Dendritic cell treated with granulocyte-macrophage colony-stimulating factor and Interleukin-4, amounts not matched to agents 40 ng/mL and 50 ng/mL, for 4 days (primary cell): Measurements from ENCODE around the gene FXYD6.

Experiments
- H3K27ac Mint-ChIP-seq: one replicate; pipeline ENCODE4 v1.8.0; 2022; ENCODE audit warnings: mild to moderate bottlenecking, mixed read lengths
- H3K27me3 Mint-ChIP-seq: one replicate; pipeline ENCODE4 v1.8.0; 2022; ENCODE audit warnings: mild to moderate bottlenecking, mixed read lengths
- H3K36me3 Mint-ChIP-seq: one replicate; pipeline ENCODE4 v1.8.0; 2022; ENCODE audit warnings: low read depth, mixed read lengths
- H3K4me1 Mint-ChIP-seq: one replicate; pipeline ENCODE4 v1.8.0; 2022; ENCODE audit warnings: low read depth, mixed read lengths
- H3K4me3 Mint-ChIP-seq: one replicate; pipeline ENCODE4 v1.8.0; 2022; ENCODE audit warnings: mild to moderate bottlenecking, moderate library complexity, mixed read lengths
- H3K9me3 Mint-ChIP-seq: one replicate; pipeline ENCODE4 v1.8.0; 2022; ENCODE audit warnings: mixed read lengths
- intact Hi-C: fragments of 100-400 bp; cut with micrococcal nuclease; formaldehyde crosslinking; loops from one replicate; pipeline ENCODE4 v1.15.0; 2022

FXYD6 gene

GRCh38 chr11:117825538-117826189 lies 50.8 kb downstream of the FXYD6 start:
- H3K4me3 Mint-ChIP-seq, result no peak overlapping the region
- no peaks in the 10 kb centered on the region for H3K36me3 Mint-ChIP-seq
- no peaks in the 10 kb centered on the region for H3K9me3 Mint-ChIP-seq
- peaks cover 9% of the 10 kb centered on the region for H3K27me3 Mint-ChIP-seq
- H3K4me1 Mint-ChIP-seq, result peaks cover 73% of the 10 kb centered on the region
- intact Hi-C loops, result loop anchor here (10.0 kb wide), 1 partner anchor 319 kb away; no protein-coding TSS in a partner anchor
- H3K27ac Mint-ChIP-seq, result peak overlapping the region; percentile 76

- no peaks in the 10 kb centered on the region for H3K9me3 Mint-ChIP-seq
- peak within 1 kb of the TSS; percentile 76 for H3K27ac Mint-ChIP-seq
- peaks cover 69% of the 10 kb centered on the region for H3K4me1 Mint-ChIP-seq
These were observed 51.6 kb downstream of the FXYD6 start, which contains the start of gene FXYD2 for GRCh38 chr11:117824571-117825537. Gene FXYD2 (minus strand): TSS chr11:117824744. CDS start chr11:117824678, 66 bp downstream.

GRCh38 chr11:117823946-117824420 lies 52.5 kb downstream of the FXYD6 start:
- H3K9me3 Mint-ChIP-seq, result no peaks in the 10 kb centered on the region
- peaks cover 6% of the 10 kb centered on the region for H3K27me3 Mint-ChIP-seq
- H3K27ac Mint-ChIP-seq, result peak overlapping the region; percentile 76
- H3K4me1 Mint-ChIP-seq, result peaks cover 67% of the 10 kb centered on the region
- H3K36me3 Mint-ChIP-seq, result no peaks in the 10 kb centered on the region
- no peak overlapping the region for H3K4me3 Mint-ChIP-seq
- intact Hi-C loops, result loop anchor here (1.0 to 10.0 kb wide), 2 partner anchors 123 to 321 kb away; no protein-coding TSS in a partner anchor

More at GRCh38 chr11:117824571-117825537, 51.6 kb downstream of the FXYD6 start, which contains the start of gene FXYD2:
- Mint-ChIP-seq H3K36me3 (no peaks in the 10 kb centered on the region), H3K4me3 (no peak within 1 kb of the TSS), H3K27me3 (peaks cover 6% of the 10 kb centered on the region)
- intact Hi-C loops, result loop anchor here (10.0 kb wide), 1 partner anchor 320 kb away; no protein-coding TSS in a partner anchor

GRCh38 chr11:117823294-117823945 lies 53.0 kb downstream of the FXYD6 start:
- H3K27me3 Mint-ChIP-seq, result peaks cover 6% of the 10 kb centered on the region
- H3K9me3 Mint-ChIP-seq, result no peaks in the 10 kb centered on the region
- H3K4me3 Mint-ChIP-seq, result no peak overlapping the region
- intact Hi-C loops, result loop anchor here (1.0 to 10.0 kb wide), 2 partner anchors 124 to 321 kb away; no protein-coding TSS in a partner anchor
- H3K27ac Mint-ChIP-seq, result peak overlapping the region; percentile 76
- H3K4me1 Mint-ChIP-seq, result peaks cover 67% of the 10 kb centered on the region
- no peaks in the 10 kb centered on the region for H3K36me3 Mint-ChIP-seq

- H3K4me1 Mint-ChIP-seq, result peaks cover 69% of the 10 kb centered on the region
These were observed 54.1 kb downstream of the FXYD6 start for GRCh38 chr11:117822074-117823033.

GRCh38 chr11:117821431-117821830 lies 55.0 kb downstream of the FXYD6 start:
- intact Hi-C loops, result loop anchor here (10.0 kb wide), 1 partner anchor 323 kb away; no protein-coding TSS in a partner anchor
- Mint-ChIP-seq H3K27ac (peak overlapping the region; percentile 31), H3K4me3 (no peak overlapping the region), H3K9me3 (no peaks in the 10 kb centered on the region), H3K27me3 (peaks cover 4% of the 10 kb centered on the region), H3K36me3 (no peaks in the 10 kb centered on the region), H3K4me1 (peaks cover 78% of the 10 kb centered on the region)

More at GRCh38 chr11:117822074-117823033, 54.1 kb downstream of the FXYD6 start:
- Mint-ChIP-seq H3K36me3 (no peaks in the 10 kb centered on the region), H3K9me3 (no peaks in the 10 kb centered on the region), H3K27me3 (peaks cover 4% of the 10 kb centered on the region), H3K27ac (peak overlapping the region; percentile 76), H3K4me3 (no peak overlapping the region)
- intact Hi-C loops, result loop anchor here (1.0 to 10.0 kb wide), 2 partner anchors 125 to 322 kb away; no protein-coding TSS in a partner anchor

- H3K27ac Mint-ChIP-seq, result no peak overlapping the region
- H3K4me1 Mint-ChIP-seq, result peaks cover 81% of the 10 kb centered on the region
- H3K27me3 Mint-ChIP-seq, result peaks cover 4% of the 10 kb centered on the region
- no peaks in the 10 kb centered on the region for H3K9me3 Mint-ChIP-seq
- intact Hi-C loops, result loop anchor here (10.0 kb wide), 1 partner anchor 324 kb away; no protein-coding TSS in a partner anchor
- H3K36me3 Mint-ChIP-seq, result no peaks in the 10 kb centered on the region
- no peak overlapping the region for H3K4me3 Mint-ChIP-seq
These were observed 55.9 kb downstream of the FXYD6 start for GRCh38 chr11:117820516-117820915.

GRCh38 chr11:117820071-117820470 lies 56.4 kb downstream of the FXYD6 start:
- H3K4me1 Mint-ChIP-seq, result peaks cover 81% of the 10 kb centered on the region
- no peaks in the 10 kb centered on the region for H3K9me3 Mint-ChIP-seq
- peaks cover 4% of the 10 kb centered on the region for H3K27me3 Mint-ChIP-seq
- H3K4me3 Mint-ChIP-seq, result no peak overlapping the region
- peak overlapping the region; percentile 97 for H3K27ac Mint-ChIP-seq
- intact Hi-C loops, result loop anchor here (10.0 kb wide), 1 partner anchor 325 kb away; no protein-coding TSS in a partner anchor
- H3K36me3 Mint-ChIP-seq, result no peaks in the 10 kb centered on the region

- intact Hi-C loops, result loop anchor here (2.0 to 10.0 kb wide), 3 partner anchors 233 to 377 kb away; no protein-coding TSS in a partner anchor
- peak overlapping the region; percentile 97 for H3K27ac Mint-ChIP-seq
These were observed 57.1 kb downstream of the FXYD6 start for GRCh38 chr11:117819096-117820040.

GRCh38 chr11:117818041-117818873 lies 58.2 kb downstream of the FXYD6 start:
- no peak overlapping the region for H3K4me3 Mint-ChIP-seq
- H3K27ac Mint-ChIP-seq, result peak overlapping the region; percentile 97
- peaks cover 81% of the 10 kb centered on the region for H3K4me1 Mint-ChIP-seq
- intact Hi-C loops, result loop anchor here (1.0 to 5.0 kb wide), 3 partner anchors 11 to 376 kb away; no protein-coding TSS in a partner anchor
- H3K36me3 Mint-ChIP-seq, result no peaks in the 10 kb centered on the region
- no peaks in the 10 kb centered on the region for H3K9me3 Mint-ChIP-seq
- no peaks in the 10 kb centered on the region for H3K27me3 Mint-ChIP-seq

More at GRCh38 chr11:117819096-117820040, 57.1 kb downstream of the FXYD6 start:
- H3K4me1 Mint-ChIP-seq, result peaks cover 81% of the 10 kb centered on the region
- peaks cover 4% of the 10 kb centered on the region for H3K27me3 Mint-ChIP-seq
- H3K4me3 Mint-ChIP-seq, result no peak overlapping the region
- H3K9me3 Mint-ChIP-seq, result no peaks in the 10 kb centered on the region
- no peaks in the 10 kb centered on the region for H3K36me3 Mint-ChIP-seq
